COR-L47 (cell line): ENCODE measurements around the gene UBE2G2.

Experiments used
- DNase-seq: peaks from one replicate; lab custom pipeline; 2025; lab: John Stamatoyannopoulos, UW

The UBE2G2 gene

GRCh38 chr21:44801468-44802395 lies at the start of gene UBE2G2:
Gene UBE2G2 (minus strand): TSS chr21:44801820. CDS start chr21:44801748, 72 bp downstream.
- peak; percentile 72 for DNase-seq

- DNase-seq = no peak
Observed at GRCh38 chr21:44850905-44851657, 49.5 kb upstream of the UBE2G2 start.

GRCh38 chr21:44850208-44850800 lies 48.7 kb upstream of the UBE2G2 start:
- DNase-seq = no peak

GRCh38 chr21:44849616-44850130 lies 48.1 kb upstream of the UBE2G2 start:
- DNase-seq = no peak

GRCh38 chr21:44848821-44849521 lies 47.4 kb upstream of the UBE2G2 start:
- DNase-seq = no peak

- DNase-seq = no peak
Observed at GRCh38 chr21:44847261-44848056, 45.8 kb upstream of the UBE2G2 start.

- DNase-seq = no peak
Observed at GRCh38 chr21:44846485-44847260, 45.1 kb upstream of the UBE2G2 start.

GRCh38 chr21:44846224-44846484 lies 44.5 kb upstream of the UBE2G2 start:
- no peak for DNase-seq

- DNase-seq = peak; percentile 28
Observed at GRCh38 chr21:44845418-44846223, 44.0 kb upstream of the UBE2G2 start.

GRCh38 chr21:44844256-44844655 lies 42.6 kb upstream of the UBE2G2 start:
- no peak for DNase-seq

- no peak for DNase-seq
Observed at GRCh38 chr21:44842721-44843445, 41.3 kb upstream of the UBE2G2 start.

- no peak for DNase-seq
Observed at GRCh38 chr21:44842087-44842486, 40.5 kb upstream of the UBE2G2 start.

GRCh38 chr21:44840771-44841170 lies 39.2 kb upstream of the UBE2G2 start:
- no peak for DNase-seq

- no peak for DNase-seq
Observed at GRCh38 chr21:44838951-44839350, 37.3 kb upstream of the UBE2G2 start.

GRCh38 chr21:44838039-44838895 lies 36.6 kb upstream of the UBE2G2 start:
- DNase-seq = no peak

- no peak for DNase-seq
Observed at GRCh38 chr21:44837537-44837936, 35.9 kb upstream of the UBE2G2 start.

GRCh38 chr21:44836666-44837471 lies 35.2 kb upstream of the UBE2G2 start:
- DNase-seq = no peak
